CD4-positive, alpha-beta memory T cell (primary cell): ENCODE measurements around the gene CD69. TPM values are rescaled to one million over a fixed set of nuclear protein-coding genes. Genes with fewer than 3 reads are reported as not detected.

ENCODE experiments used
- CTCF ChIA-PET: fragments of 350-600 bp; sonication (Branson Sonifier 250); formaldehyde crosslinking; loops from one replicate; lab custom pipeline; 2021; ENCODE audit warnings: inconsistent platforms; ENCODE audit not compliant: partially characterized antibody; lab: Charles Lee
- POLR2A ChIA-PET: fragments of 350-600 bp; sonication (Branson Sonifier 250); formaldehyde crosslinking; loops from one replicate; lab custom pipeline; 2021; ENCODE audit not compliant: partially characterized antibody; lab: Charles Lee
- DNase-seq, 5 donors: peaks; one replicate each; pipeline versions ENCODE4 v3.0.0 to v3.0.0-alpha.2; 2020 to 2022; ENCODE audit warnings: mixed read lengths in 1 of 5
- H3K27ac ChIP-seq: one replicate; pipeline ENCODE4 v1.7.0; 2013; ENCODE audit warnings: low read depth, low read length
- H3K27me3 ChIP-seq: 2 replicates; pipeline ENCODE4 v1.7.0; 2013; ENCODE audit warnings: mild to moderate bottlenecking, low read length, moderate library complexity; ENCODE audit not compliant: insufficient read depth
- H3K36me3 ChIP-seq: 2 replicates; pipeline ENCODE4 v1.7.0; 2013; ENCODE audit warnings: mild to moderate bottlenecking, low read length, moderate library complexity; ENCODE audit not compliant: insufficient read depth
- H3K4me1 ChIP-seq: 2 replicates; pipeline ENCODE4 v1.7.0; 2013; ENCODE audit warnings: mild to moderate bottlenecking, low read length, moderate library complexity; ENCODE audit not compliant: insufficient read depth
- H3K4me3 ChIP-seq, 2 donors: one replicate each; pipeline ENCODE4 v1.7.0; 2013; ENCODE audit warnings: low read length in 2 of 2, mild to moderate bottlenecking in 1 of 2
- H3K9me3 ChIP-seq, 2 donors: one replicate each; pipeline ENCODE4 v1.7.0; 2013; ENCODE audit warnings: low read length in 2 of 2, control low read depth in 1 of 2; ENCODE audit not compliant: control insufficient read depth in 1 of 2
- H3K27ac Mint-ChIP-seq, 7 donors: one replicate each; pipeline ENCODE4 v1.8.0; 2020 to 2021; ENCODE audit warnings: mixed read lengths in 7 of 7, mild to moderate bottlenecking in 6 of 7, inconsistent platforms in 3 of 7, moderate library complexity in 3 of 7
- H3K27me3 Mint-ChIP-seq, 2 donors: one replicate each; pipeline ENCODE4 v1.8.0; 2020 to 2021; ENCODE audit warnings: mixed read lengths in 2 of 2
- H3K36me3 Mint-ChIP-seq, 2 donors: one replicate each; pipeline ENCODE4 v1.8.0; 2020 to 2021; ENCODE audit warnings: mixed read lengths in 2 of 2, inconsistent platforms in 1 of 2, mild to moderate bottlenecking in 1 of 2
- H3K4me1 Mint-ChIP-seq, 4 donors: one replicate each; pipeline ENCODE4 v1.8.0; 2020 to 2021; ENCODE audit warnings: mixed read lengths in 4 of 4, mild to moderate bottlenecking in 1 of 4
- H3K4me3 Mint-ChIP-seq, 8 donors: one replicate each; pipeline ENCODE4 v1.8.0; 2020 to 2021; ENCODE audit warnings: mixed read lengths in 8 of 8, mild to moderate bottlenecking in 7 of 8, moderate library complexity in 6 of 8, inconsistent platforms in 3 of 8
- H3K9me3 Mint-ChIP-seq, 8 donors: one replicate each; pipeline ENCODE4 v1.8.0; 2020 to 2021; ENCODE audit warnings: mixed read lengths in 8 of 8, mild to moderate bottlenecking in 5 of 8, inconsistent platforms in 3 of 8, moderate library complexity in 1 of 8
- intact Hi-C: fragments of 100-400 bp; cut with micrococcal nuclease; formaldehyde crosslinking; loops from one replicate; pipeline ENCODE4 v1.15.1; 2023
- polyA plus RNA-seq, 2 donors: library from polyadenylated mRNA; unstranded; fragments of 300-500 nt; fragmentation: Illumina TruSeq; gene quantifications; one replicate each; pipeline ENCODE4 v1.2.3, GENCODE V29; 2021
- total RNA-seq, 2 experiments: library from RNA; stranded (reverse); gene quantifications; one replicate each; pipeline ENCODE4 v1.2.3, GENCODE V29; 2021

The CD69 gene
- total RNA-seq: 10 to 100 TPM; 31.0 to 35.9 TPM
- 1,000 to 10,000 TPM in 1 of 2 donors, 100 to 1,000 TPM in 1; 145 to 1,121 TPM for polyA plus RNA-seq

- Mint-ChIP-seq H3K27me3 (no peaks in the 10 kb centered on the region), H3K36me3 (peaks cover 14 to 56% of the 10 kb centered on the region in 2 donors), H3K9me3 (peaks cover 0 to 2% (median 0%) of the 10 kb centered on the region in 8 donors), H3K27ac (peak within 1 kb of the TSS; percentile 98 to 100 (median 100)), H3K4me1 (peaks cover 42 to 70% (median 51%) of the 10 kb centered on the region in 4 donors), H3K4me3 (peak within 1 kb of the TSS; percentile 87 to 100 (median 98))
- ChIA-PET CTCF (interaction anchor here (0.9 to 22.5 kb wide), 15 partner anchors 9 to 379 kb away, joined by 3 to 889 read pairs (median 4); partner anchors contain the start of genes CLEC2B and CLEC2D), POLR2A (interaction anchor here (0.7 to 15.8 kb wide), 33 partner anchors 10 to 453 kb away, joined by 3 to 422 read pairs (median 7); partner anchors contain the start of genes CLEC2B and CLEC2D)
- peaks cover 59% of the 10 kb centered on the region for H3K4me1 ChIP-seq
- H3K9me3 ChIP-seq: no peaks in the 10 kb centered on the region
- peaks cover 5% of the 10 kb centered on the region for H3K36me3 ChIP-seq
- intact Hi-C loops: loop anchor here (1.0 to 2.0 kb wide), 3 partner anchors 11 to 112 kb away; no protein-coding TSS in a partner anchor
- no peaks in the 10 kb centered on the region for H3K27me3 ChIP-seq
- H3K27ac ChIP-seq: peak within 1 kb of the TSS; percentile 98
- peak; percentile 87 to 93 (median 90) for DNase-seq
- H3K4me3 ChIP-seq: peak within 1 kb of the TSS; percentile 71 to 80
Observed at GRCh38 chr12:9760699-9761418, at the start of gene CD69. CD69 (minus strand) TSS chr12:9760901; CDS start chr12:9760820, 81 bp downstream.

- POLR2A ChIA-PET: no interaction called here
- H3K36me3 Mint-ChIP-seq: no peaks in the 10 kb centered on the region
- no peak overlapping the region for H3K27ac Mint-ChIP-seq
- intact Hi-C loops: no loop called here
- peaks cover 11% of the 10 kb centered on the region in 2 donors for H3K27me3 Mint-ChIP-seq
- H3K36me3 ChIP-seq: no peaks in the 10 kb centered on the region
- CTCF ChIA-PET: interaction anchor here (1.2 to 5.2 kb wide), 4 partner anchors 11 to 115 kb away, joined by 3 to 39 read pairs (median 14); no protein-coding TSS in a partner anchor
- no peaks in the 10 kb centered on the region for H3K9me3 Mint-ChIP-seq
- H3K9me3 ChIP-seq: no peaks in the 10 kb centered on the region
- no peak overlapping the region for H3K4me3 Mint-ChIP-seq
- no peak overlapping the region for H3K4me3 ChIP-seq
- peaks cover 4 to 10% (median 8%) of the 10 kb centered on the region in 4 donors for H3K4me1 Mint-ChIP-seq
- no peak overlapping the region for H3K27ac ChIP-seq
- H3K27me3 ChIP-seq: no peaks in the 10 kb centered on the region
- no peak for DNase-seq
- H3K4me1 ChIP-seq: peaks cover 7% of the 10 kb centered on the region
Observed at GRCh38 chr12:9809866-9810265, 49.2 kb upstream of the CD69 start.

- ChIA-PET CTCF (interaction anchor here (1.2 to 5.2 kb wide), 4 partner anchors 11 to 116 kb away, joined by 3 to 39 read pairs (median 12); no protein-coding TSS in a partner anchor), POLR2A (no interaction called here)
- Histone ChIP-seq H3K9me3 (no peaks in the 10 kb centered on the region), H3K27me3 (no peaks in the 10 kb centered on the region), H3K27ac (no peak overlapping the region), H3K4me1 (peaks cover 7% of the 10 kb centered on the region), H3K36me3 (no peaks in the 10 kb centered on the region), H3K4me3 (no peak overlapping the region)
- no peak for DNase-seq
- H3K27ac Mint-ChIP-seq: no peak overlapping the region
- H3K4me3 Mint-ChIP-seq: no peak overlapping the region
- no peaks in the 10 kb centered on the region for H3K9me3 Mint-ChIP-seq
- H3K27me3 Mint-ChIP-seq: peaks cover 11 to 13% of the 10 kb centered on the region in 2 donors
- intact Hi-C loops: no loop called here
- no peaks in the 10 kb centered on the region for H3K36me3 Mint-ChIP-seq
- peaks cover 4 to 10% (median 8%) of the 10 kb centered on the region in 4 donors for H3K4me1 Mint-ChIP-seq
Observed at GRCh38 chr12:9809338-9809737, 48.6 kb upstream of the CD69 start.

GRCh38 chr12:9808504-9808903 lies 47.8 kb upstream of the CD69 start:
- H3K36me3 Mint-ChIP-seq: no peaks in the 10 kb centered on the region
- H3K4me3 Mint-ChIP-seq: no peak overlapping the region
- H3K4me1 ChIP-seq: peaks cover 2% of the 10 kb centered on the region
- peaks cover 11% of the 10 kb centered on the region in 2 donors for H3K27me3 Mint-ChIP-seq
- H3K27ac Mint-ChIP-seq: no peak overlapping the region
- H3K27ac ChIP-seq: no peak overlapping the region
- no peaks in the 10 kb centered on the region for H3K9me3 Mint-ChIP-seq
- H3K4me1 Mint-ChIP-seq: peaks cover 2 to 6% (median 4%) of the 10 kb centered on the region in 4 donors
- intact Hi-C loops: no loop called here
- H3K4me3 ChIP-seq: no peak overlapping the region
- no peaks in the 10 kb centered on the region for H3K9me3 ChIP-seq
- no peaks in the 10 kb centered on the region for H3K36me3 ChIP-seq
- POLR2A ChIA-PET: interaction anchor here (1.0 to 1.1 kb wide), 2 partner anchors 14 to 57 kb away, joined by 3 read pairs; no protein-coding TSS in a partner anchor
- CTCF ChIA-PET: interaction anchor here (0.6 to 5.2 kb wide), 5 partner anchors 9 to 1134 kb away, joined by 3 to 39 read pairs (median 6); no protein-coding TSS in a partner anchor
- no peak for DNase-seq
- no peaks in the 10 kb centered on the region for H3K27me3 ChIP-seq

- no peaks in the 10 kb centered on the region for H3K27me3 ChIP-seq
- H3K36me3 ChIP-seq: no peaks in the 10 kb centered on the region
Observed at GRCh38 chr12:9806714-9807113, 46.0 kb upstream of the CD69 start.

GRCh38 chr12:9805883-9806282 lies 45.2 kb upstream of the CD69 start:
- intact Hi-C loops: no loop called here
- ChIA-PET POLR2A (interaction anchor here (1.1 kb wide), 1 partner anchor 45 kb away, joined by 3 read pairs; the partner anchor contains the start of gene CD69), CTCF (interaction anchor here (5.2 kb wide), 1 partner anchor 56 kb away, joined by 39 read pairs; no protein-coding TSS in a partner anchor)
- Mint-ChIP-seq H3K27ac (no peak overlapping the region), H3K4me1 (peaks cover 0 to 4% (median 2%) of the 10 kb centered on the region in 4 donors), H3K4me3 (no peak overlapping the region), H3K36me3 (no peaks in the 10 kb centered on the region), H3K9me3 (no peaks in the 10 kb centered on the region), H3K27me3 (peaks cover 5 to 6% of the 10 kb centered on the region in 2 donors)
- DNase-seq: no peak
- no peak overlapping the region for H3K4me3 ChIP-seq
- no peaks in the 10 kb centered on the region for H3K9me3 ChIP-seq
- H3K27me3 ChIP-seq: no peaks in the 10 kb centered on the region
- H3K27ac ChIP-seq: no peak overlapping the region
- no peaks in the 10 kb centered on the region for H3K4me1 ChIP-seq
- H3K36me3 ChIP-seq: no peaks in the 10 kb centered on the region

More at GRCh38 chr12:9806714-9807113, 46.0 kb upstream of the CD69 start:
- no peak for DNase-seq
- Mint-ChIP-seq H3K27me3 (peaks cover 7 to 10% of the 10 kb centered on the region in 2 donors), H3K27ac (no peak overlapping the region), H3K4me3 (no peak overlapping the region), H3K9me3 (no peaks in the 10 kb centered on the region), H3K4me1 (peaks cover 0 to 5% (median 2%) of the 10 kb centered on the region in 4 donors), H3K36me3 (no peaks in the 10 kb centered on the region)
- ChIA-PET POLR2A (interaction anchor here (1.3 kb wide), 1 partner anchor 48 kb away, joined by 3 read pairs; no protein-coding TSS in a partner anchor), CTCF (interaction anchor here (4.1 to 5.2 kb wide), 2 partner anchors 8 to 56 kb away, joined by 21 to 39 read pairs; no protein-coding TSS in a partner anchor)
- no peak overlapping the region for H3K4me3 ChIP-seq
- intact Hi-C loops: no loop called here
- H3K9me3 ChIP-seq: no peaks in the 10 kb centered on the region
- no peaks in the 10 kb centered on the region for H3K4me1 ChIP-seq
- H3K27ac ChIP-seq: no peak overlapping the region
